Ramos (cell line): ENCODE data around the gene MAP2K3.
"Not testable (repeated sequence)": the region's sequence is repeated elsewhere in the genome, so short reads cannot be mapped to it uniquely, and the experiment has no call there.

Experiments used
- in situ Hi-C: fragments of 300-500 bp; cut with MboI; formaldehyde crosslinking; loops from one replicate; pipeline ENCODE4 v1.14.3; 2022; ENCODE audit warnings: low sequenced_read_pairs; ENCODE audit not compliant: unreplicated experiment

Gene MAP2K3

DNA sequence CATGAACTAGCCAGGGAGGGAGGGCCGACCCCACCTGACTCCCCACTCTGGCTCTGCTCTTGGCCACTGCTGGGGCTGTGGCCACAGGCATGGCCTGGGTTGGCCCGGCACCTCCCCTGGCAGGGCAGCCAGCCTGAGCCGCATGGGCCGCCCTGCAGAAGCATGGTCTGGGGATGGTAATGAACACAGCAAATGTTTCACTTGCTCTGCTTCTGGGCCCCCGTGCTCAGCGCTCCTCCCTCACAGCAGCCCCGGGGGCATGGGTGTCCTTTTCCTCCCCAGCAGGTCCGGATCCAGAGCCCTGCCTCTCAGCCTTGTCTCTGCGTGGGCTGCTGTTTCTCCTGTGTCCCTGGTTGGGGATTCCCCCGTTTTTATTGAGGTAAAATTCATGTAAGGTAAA is 60.7 kb downstream of the MAP2K3 start:
- in situ Hi-C loops, result no loop called here

DNA sequence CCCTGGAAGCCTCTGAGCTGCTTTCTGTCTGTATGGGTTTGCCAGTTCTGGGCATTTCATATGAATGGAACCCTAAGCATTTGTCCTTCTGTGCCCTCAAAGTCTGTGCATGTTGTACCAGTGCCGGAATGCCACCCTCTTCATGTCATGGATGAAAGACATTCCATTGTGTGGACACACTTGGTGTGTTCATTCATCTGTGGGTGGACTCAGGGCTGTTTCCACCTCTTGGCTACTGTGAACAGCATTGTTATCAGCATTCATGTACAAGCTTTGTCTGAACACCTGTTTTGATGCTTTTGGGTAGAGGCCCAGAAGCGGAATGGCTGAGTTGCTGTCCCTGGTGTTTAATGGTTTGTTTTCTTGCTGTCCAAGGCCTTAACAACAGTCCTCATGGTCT is 61.6 kb downstream of the MAP2K3 start:
- in situ Hi-C loops, result not testable (repeated sequence)

DNA sequence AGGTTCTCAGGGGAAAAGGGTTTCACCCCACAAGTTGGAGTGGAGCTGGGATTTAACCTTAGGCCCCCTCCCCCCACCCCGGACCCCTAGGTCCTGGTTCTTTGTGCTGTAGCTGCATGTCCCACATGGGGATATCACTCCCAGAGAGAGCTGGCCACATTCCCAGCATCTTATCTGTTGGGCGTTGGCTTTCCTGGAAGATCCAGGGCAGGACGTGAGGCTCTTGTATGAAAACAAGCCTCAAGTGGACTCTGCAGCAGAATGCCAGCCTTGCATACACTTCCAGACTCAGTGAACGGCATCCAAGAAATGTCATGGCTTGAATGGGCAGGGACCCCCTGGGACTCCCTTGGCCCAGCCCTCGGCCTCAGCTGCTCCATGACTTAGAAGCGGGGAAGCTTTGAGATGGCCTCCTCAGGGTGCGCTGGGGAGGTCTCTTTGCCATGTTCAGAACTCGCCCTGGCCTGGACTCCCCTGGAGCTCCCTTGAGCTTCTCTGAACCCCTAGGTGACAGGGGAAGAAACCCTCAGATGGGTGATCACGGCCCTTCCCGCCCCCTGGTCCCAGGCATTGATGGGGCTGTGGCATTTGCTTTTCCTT is 62.2 kb downstream of the MAP2K3 start:
- in situ Hi-C loops, result not testable (repeated sequence)

DNA sequence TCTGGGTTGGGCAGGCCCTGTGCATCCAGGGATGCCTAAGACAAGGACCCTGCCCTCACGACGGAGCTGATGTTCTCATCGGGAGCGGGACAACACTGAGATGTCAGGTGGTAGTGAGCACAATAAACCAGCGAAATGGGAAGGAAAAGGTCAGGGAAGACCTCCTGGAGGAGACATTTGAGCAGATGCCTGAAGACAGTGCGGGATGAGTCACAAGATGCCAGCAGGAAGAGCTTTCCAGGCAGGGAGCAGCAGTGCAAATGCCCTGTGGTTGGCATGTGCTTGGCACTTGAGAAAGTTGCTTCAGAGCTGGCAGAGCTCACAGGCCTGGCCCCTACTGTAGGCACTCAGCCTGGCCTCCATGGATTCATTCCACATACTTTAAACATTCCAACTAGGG is 63.1 kb downstream of the MAP2K3 start:
- in situ Hi-C loops, result not testable (repeated sequence)

DNA sequence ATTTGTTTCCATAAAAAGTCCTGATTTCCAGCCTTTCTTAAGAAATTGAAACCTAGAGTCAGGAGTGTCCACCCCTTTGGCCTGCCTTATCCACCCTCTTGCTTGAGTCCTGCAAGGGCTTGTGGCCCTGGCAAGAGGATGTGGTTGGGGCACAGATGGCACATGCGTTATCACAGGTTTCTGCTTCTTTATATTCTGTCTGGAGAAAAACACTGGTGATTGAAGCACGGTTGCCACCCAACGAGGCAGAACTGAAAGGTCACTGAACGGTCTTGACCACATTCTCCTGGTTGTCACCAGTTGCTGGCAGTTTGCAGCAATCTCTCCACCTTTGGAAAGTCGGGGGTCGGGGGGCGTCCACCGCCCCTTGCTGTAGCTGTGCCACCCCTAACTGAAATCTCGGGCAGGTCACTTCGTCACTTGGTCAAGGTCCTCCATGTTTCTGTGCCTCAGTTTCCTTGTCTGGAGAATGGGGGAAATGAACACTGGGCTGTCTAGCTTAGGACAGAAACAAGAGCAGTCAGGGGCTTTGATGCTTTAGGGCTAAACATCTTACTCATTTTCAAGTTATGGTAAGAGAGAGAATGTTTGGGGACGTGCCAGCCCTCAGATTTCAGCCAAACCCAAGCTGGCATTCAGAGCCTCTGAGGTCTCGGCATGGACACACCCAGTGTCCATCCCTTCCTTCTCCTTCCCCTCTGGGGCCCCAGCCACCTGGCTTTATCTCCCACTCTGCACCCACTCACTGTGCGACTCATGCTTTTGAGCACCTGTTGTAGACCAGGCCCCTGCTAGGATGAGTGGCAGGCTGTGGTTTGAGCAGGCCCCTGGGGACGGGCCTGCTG is 63.8 kb downstream of the MAP2K3 start:
- in situ Hi-C loops, result not testable (repeated sequence)

DNA sequence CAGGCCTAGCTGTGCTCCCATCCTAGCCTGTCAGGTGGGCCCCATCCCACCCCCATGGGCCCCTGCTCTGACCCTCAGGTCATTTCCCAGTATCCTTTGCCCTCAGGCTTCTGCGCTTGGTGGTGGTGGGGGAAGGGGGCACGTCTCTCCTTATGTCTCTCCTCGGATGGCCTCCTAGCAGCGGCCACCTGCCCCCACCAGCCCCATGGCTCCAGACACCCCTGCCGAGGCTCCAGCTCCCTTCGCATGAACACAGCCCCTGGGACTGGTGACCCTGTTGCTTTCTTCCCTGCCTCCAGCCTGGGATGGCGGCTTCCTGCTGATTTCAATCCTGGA is 64.4 kb downstream of the MAP2K3 start:
- in situ Hi-C loops, result not testable (repeated sequence)

DNA sequence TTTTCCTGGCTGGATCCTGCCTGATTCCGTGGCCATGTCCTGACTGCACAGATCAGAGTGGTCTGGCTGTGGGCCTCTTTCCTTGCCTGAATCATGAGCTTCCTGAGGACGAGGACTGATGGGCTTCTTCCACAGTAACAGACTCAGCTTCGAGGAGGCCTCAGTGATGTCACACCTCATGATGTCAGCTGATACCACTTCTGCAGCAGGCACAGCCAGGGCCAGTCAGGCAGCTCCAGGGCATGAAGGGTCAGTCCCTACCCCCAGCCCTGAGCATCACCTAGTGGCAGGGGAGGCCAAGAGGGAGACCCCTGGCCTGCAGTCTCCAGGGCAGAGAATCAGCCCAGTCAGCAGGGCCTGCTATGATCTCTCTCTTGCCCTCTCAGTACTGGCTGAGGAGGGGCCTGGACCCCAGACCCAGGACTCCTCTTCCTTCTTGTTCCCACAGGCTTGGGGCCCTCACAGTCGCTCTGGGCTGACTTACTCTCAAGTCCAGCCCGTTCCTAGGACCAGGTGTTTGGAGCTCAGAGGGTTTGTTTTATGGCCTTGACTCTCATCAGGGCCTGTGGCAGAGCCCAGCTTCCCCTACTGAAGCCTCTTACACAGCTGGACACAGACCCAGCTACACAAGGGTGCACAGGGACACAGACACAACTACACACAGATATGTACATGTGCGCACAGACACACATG is 65.0 kb downstream of the MAP2K3 start:
- in situ Hi-C loops, result not testable (repeated sequence)

DNA sequence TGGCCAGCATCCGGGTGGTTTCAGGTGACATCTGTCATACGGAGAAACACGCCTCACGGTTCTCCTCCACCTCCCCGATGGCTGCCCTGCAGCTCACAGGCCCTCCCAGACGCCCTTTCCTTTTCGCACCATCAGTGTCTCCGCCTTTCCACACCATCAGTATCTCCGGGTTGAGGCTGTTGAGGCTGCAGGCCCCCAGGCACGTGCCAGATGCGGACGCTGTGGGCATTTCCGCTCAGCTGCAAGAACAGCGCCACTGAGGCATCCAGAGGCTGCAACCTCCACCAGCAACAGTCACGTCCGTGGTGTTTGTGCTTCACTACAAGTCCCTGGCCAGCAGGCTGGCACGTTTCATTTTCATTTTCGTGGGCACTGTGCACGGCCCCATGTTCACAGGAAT is 66.0 kb downstream of the MAP2K3 start:
- in situ Hi-C loops, result not testable (repeated sequence)

DNA sequence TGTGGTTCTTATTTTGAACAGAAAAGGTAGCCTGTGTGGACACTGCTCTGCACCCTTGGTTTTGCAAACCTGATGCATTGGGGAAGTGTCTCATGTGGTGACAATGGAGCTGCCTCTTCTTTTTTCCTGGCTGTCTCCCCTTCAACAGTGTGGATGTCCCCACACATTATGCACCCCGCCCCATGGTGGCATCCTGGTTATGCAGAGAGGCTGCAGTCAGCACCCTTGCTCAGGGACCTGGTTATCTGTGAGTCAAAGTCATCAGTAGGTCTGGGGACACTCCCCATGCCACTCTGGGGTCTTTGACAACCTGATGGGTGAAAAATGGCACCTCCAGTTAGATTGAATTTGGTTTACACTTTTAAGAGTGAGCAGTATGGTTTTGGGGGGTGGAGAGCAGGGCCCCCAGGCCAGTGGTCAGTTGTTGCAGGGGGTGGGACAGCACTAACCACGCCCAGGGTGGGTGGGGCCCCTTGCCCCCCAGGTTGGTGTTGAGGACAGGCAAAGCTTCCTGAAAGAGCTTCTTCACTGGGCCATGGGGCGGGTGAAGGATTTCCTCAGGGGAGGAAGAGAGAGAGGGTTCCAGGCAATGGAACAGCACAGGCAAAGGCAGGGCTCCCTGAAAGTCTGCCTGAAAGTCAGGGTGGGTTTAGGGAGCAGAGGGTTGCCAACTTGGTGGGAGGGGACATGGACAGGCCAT is 67.0 kb downstream of the MAP2K3 start:
- in situ Hi-C loops, result no loop called here

DNA sequence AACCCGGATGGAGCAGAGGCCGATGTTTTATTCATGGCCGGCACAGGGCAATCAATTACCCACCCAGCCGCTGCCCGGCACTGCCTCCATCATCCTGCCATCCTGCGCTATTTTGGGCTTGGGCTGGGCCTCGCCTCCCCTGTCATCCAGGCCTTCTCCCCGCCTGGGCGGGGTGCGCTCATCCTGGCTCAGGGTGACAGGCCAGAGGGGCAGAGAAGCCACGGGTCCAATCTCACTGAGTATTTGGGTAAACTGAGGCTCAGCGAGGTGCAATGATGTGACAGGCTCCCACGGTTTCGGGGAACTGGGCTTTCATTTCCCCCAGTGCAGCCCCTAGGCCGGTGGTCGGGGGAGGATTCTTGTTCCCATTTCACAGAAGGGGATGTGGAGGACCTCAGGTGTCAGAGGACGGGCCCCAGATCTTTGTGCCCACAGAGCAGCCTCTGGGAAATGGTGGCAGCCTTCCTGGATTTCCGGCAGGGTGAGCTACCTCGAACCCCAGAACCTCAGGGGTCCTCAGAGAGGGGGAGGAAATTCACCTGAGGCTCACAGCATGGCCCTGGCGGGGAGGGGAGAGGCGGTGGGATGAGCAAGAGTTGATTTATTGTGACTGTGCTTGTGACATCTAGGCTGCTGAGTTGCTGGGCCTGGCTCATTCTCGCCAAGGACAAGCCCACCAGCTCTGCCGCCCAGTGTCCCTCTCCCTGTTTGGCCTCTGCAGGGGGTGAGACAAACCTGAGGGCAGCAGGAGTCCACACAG is 67.9 kb downstream of the MAP2K3 start:
- in situ Hi-C loops, result no loop called here

DNA sequence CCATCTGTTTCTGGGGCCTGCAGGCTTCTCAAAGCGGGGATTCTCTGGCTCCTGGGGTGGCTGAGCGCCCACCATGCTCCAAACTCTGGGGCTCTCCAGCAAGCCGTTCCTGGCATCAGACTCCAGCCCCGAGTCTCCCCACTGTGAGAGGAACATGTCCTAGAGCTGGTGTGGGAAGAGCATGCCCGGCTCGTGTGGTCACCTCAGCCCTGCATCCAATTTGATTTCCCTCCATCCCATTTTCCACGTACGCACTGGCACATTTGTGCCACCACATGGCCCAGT is 68.4 kb downstream of the MAP2K3 start:
- in situ Hi-C loops, result no loop called here

DNA sequence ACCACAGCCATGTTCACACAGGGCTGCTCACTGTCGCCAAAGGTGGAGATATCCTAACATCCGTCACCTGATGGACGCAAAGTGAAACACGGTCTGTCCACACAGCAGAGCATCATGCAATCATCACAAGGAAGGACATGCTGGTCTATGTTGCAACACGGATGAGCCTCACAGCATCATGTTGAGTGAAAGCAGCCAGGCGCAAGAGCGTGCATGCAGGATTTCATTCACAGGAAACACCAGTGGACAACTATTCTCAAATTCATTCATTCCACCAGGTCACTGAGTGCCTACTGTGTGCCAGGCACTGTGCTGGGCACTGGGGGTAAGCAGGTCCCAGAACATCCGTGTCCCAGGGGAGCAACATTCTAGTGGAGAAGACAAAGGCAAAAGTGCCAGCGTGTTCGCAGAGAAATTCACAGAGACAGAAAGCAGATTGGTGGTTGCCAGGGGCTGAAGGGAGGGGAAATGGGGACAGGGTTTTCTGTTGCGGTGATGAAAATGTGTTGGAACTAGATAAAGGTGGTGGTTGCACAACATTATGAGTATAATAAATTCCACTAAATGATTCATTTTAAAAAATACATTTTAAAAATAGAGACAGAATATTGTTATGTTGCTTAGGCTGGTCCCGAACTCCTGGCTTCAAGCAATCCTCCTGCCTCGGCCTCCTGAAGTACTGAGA is 69.0 kb downstream of the MAP2K3 start:
- in situ Hi-C loops, result no loop called here

DNA sequence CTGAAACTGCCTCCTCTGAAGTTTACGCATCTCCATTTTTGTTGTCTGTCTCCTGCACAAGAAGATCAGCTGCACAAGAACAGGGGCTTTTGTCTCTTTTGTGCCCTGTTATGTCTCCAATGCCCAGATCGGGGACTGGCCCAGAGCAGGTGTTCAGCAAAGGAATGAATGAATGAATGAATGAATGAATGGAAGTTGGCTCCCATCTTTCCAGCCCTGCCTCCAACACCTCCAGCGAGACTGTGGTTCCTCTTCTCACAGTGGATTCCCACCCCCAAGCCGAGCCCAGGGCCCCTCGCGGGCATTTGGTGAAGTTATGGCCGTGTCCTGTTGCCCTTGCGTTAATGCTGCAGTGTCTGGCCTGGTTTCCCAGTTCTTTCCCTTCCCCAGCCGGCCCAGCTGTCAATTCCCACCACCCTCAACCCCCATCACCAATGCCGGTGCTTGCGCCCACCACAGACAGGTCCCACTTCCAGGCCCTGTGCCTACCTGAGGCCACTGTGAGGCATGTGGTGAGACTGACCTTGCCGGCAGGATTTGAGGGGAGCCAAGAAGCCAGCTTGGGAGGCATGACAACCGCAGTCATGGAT is 70.4 kb downstream of the MAP2K3 start:
- in situ Hi-C loops, result no loop called here

DNA sequence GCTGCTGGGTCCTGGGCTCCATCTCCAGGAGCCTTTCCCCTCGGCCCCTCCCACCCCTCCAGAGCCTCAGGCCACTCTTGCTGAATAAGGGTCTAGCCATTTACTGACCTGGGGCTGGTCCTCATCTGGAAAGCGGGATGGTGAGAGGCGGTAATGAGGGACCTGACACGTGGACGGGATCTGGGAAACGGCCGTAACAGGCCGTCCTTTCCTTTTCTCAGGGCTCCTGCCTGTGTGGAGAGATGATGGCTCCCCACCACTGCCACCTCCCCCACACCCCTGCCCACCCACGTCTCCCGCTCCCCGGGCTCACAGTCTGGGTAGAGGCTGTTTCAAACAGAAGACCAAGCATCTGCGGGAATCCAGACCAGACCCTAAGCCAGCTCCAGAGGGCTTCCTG is 71.1 kb downstream of the MAP2K3 start:
- in situ Hi-C loops, result no loop called here

DNA sequence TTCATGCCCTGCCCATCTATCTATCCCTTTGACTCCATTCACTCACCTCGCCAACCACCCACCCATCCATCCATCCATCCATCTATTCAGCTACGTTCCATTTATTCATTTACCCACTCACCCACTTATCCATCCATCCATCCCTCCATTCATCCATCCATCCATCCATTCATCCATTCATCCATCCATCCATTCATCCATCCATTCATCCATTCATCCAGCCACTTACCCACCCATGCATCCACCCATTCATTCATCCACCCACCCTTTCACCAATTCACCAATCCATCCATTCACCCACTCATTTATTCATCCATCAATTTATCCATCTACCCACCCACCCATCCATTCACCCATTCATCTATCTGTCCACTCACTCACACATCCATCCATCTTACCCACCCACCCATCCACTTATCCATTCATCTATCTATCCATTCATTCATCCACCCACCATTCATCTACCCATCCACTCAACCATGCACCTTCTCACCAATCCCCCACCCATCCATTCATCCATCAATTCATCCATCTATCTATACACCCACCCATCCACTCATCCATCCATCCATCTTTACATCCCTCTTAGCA is 72.1 kb downstream of the MAP2K3 start:
- in situ Hi-C loops, result no loop called here

DNA sequence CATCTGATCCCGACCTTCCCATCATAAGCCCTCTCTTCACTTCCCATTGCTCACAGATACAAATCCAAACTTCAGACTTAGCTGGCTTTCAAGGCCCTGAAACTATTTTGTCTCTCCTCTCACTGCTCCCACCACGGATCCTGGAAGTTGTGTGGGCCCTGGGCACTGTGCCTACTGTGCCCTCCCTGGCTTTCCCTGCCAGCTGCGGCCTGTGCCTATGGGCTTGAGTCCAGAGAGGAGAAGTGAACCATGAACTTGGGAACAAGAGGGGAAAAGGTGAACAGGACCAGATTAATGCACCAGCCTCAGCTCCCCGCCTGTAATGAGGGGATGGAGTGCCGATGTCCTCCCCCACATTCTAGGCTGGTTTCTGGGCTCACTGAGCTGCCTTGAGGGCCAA is 72.8 kb downstream of the MAP2K3 start:
- in situ Hi-C loops, result no loop called here

DNA sequence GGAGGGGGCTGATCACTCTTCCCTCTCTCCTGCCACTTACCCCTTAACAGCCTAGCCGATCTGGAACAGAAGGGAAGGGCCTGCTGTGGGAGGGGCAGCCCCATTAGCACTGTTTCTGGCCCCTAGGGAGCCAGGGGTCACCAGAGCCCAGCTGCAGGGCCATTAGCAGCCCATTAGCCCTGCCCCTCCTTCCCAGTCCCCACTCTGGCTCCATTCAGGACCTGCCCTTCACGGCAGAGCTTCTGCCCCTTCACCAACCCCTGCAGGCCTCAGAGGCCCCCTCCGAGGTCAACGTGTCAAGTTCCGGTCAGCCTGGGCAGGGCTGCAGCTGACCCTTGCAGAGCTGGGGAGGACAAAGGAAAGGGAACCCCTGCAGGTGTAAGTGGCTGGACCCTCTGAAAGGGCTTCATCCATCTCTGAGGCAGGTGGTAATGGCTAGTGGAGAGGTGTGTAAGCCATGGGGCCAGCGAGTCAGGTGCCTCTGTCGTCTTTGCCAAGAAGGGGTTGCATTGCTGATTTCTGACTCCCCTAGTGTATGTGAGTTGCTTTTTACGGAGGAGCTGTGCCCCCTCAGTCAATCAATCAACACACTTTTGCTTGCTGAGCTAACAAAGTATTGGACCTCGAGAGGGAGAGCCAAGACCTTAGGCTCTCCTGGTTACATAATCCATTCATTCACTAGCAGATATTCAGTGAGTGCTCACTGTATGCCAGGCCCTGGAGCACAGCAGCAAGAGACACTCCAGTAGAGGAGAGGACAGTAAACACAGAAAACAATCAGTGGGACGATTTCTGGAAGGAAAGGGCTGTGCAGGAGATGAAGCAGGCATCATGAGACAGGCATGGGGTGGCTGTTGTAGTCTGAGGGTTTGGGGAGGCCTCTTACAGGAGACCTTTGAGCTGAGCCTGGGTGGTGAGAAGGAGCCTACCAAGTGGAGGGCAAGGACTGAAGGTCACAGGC is 73.5 kb downstream of the MAP2K3 start:
- in situ Hi-C loops, result no loop called here
